Stimulated activated CD8-positive, alpha-beta memory T cell treated with anti-CD3 and anti-CD28 coated beads, Interleukin-15, amount 100 ng/mL, for 48 hours (primary cell): ENCODE data around the gene HPRT1.

Experiments
- DNase-seq, 2 donors: peaks; one replicate each; pipeline ENCODE4 v3.0.0-alpha.2; 2020; ENCODE audit warnings: low read depth in 2 of 2

The HPRT1 gene

DNA sequence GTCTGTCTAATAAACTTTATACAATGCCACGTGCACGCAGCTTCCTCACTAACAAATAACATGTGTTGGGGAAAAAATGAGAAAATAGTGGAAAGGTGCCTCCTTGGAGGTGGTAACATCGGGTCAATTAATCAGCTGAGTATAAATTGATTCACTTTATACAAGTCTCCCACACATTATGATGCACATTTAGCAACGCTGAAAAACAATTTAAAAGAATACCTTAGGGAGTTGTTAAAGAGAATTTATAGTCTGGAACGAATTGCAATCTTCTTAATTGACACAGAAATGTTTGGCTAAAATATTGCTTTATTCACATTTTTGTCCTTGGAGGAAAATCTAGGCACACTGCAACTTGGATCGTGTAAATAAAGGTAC lies 84.2 kb downstream of the HPRT1 start:
- DNase-seq, result no peak

DNA sequence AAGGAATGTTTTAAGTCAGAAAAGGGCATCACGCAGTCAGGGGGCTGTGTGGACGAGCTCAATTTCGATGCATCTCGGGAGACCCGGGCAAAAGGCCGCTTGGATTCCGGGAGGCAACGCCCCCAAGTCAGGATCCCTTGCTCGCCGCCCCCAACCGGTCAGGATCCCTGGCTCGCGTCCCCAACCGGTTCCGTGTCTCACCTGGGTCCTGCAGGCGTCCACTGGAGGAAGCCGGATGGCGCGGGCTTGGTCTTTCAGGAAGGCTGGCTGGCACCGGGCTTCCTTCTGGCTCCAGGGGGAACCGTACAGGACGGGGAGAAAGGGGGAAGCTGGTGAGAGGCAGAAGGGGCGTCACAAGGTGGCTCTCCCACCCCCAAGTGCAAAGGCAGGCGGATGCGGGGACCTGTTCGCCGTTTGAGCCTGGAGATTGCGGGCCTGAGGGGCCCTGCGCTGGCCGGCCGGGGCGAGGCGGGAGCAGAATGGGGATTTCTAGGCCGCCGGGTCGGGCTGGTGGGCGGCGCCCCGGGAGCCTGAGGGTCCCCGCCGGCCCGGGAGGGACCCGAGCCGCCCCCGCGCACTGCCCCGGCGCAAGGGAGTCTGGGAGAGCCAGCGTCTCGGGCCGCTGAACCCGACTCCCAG lies 84.7 kb downstream of the HPRT1 start:
- DNase-seq, result no peak

DNA sequence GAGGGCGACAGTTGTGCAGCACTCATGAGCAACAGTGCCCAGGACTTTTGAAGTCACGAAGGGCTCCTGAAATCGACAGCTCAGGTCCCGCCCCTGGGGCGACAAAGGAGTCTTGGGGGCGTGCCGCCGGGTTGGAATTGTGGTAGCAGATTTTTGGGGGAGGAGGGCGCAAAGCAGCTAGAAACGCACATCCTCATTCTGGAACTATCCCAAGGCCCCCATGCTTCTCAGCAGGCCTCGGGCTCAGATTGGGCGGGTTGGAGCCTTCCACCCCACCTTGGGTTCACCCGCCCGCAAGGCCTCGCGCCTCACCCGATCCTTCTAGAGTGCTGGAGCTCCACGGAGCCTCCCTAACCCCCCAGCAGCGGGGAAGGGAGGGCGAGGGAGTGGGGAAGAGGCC lies 85.5 kb downstream of the HPRT1 start:
- DNase-seq, result no peak

DNA sequence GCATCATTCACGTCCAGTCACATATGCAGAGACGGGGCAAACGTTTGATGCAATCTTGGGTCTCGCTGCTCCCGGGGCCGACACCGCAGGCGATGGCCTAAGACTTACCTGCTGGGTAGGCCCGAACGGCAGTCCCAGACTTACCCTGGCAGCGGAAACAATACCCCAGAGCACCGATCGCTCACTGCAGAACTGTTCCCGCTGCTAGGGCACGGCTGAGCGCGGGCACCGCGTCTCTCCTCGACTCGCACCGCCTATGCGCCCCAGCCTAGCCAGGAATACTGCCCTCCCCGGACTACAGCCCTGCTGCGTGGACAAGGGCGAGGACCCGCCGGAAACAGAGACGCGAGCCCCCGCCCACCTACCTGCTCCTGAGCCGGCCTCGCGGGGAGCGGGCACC lies 86.2 kb downstream of the HPRT1 start:
- no peak for DNase-seq

DNA sequence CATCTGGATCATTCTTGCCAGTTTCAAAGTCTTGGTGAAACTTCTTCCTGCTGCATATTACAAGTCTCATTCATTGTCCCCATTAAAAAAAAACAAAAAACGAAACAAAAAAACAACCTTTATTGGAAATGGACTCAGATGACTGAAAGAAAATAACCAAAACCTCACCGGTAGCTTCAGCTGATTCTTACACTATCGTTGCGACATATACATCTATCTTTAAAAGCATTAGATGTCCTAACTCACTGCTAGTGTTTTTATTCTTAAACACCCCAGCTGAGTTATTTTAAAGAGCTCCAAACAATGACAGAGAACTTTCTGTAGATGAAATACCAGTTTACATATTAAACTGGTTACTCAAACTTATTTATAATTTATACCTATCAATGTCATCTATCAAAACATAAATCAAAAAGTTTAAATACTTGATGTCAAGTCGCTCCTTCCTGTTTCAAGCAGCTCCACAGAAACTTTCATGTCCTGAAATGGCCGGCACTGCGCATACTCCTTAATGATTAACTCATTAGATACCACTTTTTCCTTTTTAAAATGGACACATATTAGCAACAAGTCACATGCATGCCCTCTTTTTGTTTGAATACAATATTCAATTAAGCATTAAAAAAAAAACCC lies 87.2 kb downstream of the HPRT1 start:
- DNase-seq, result no peak

DNA sequence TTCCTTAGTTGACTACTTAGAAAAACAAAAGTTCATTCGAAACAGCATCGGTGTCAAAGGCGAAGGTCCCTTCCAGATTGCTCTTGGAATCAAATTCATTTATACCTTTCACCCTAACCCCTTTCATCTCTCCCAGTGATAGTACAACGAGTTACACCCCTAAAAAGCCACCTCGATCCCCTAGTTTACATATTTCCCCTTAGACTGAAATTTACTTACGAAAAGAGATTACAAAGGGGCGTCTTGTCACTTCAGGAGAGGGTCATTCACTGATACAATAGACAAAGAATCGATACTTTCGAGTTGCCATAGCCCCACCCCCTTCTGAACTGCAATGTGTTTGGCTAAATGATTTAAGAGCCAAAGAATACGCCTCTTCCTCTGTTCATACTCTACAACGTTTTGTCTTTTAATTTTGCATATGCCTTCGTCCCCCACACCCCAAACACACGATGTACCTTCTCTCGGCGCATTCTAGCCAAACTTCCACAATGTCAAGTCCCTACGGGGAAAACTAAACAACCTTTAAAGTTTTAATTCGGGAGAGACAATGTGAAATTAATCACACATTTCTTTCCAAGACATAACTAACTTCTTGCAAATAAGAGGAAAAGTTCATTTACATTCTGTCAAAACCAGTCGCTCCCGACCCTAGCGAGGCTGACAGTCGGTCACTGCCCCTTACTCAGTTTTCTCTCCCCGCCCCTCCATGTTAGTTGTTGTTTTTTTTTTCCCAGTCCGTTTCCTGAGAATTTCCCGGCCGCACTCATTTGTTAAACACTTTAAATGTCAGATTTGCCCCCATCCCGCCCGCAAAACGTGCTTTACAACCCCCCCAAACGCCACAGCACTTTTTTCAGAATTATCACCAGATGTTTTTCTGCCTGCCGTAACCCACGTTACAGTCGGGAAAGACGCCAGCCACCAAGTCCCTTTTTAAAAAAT lies 88.6 kb downstream of the HPRT1 start:
- no peak for DNase-seq
